CD4-positive, alpha-beta T cell (primary cell): ENCODE measurements around the gene CXorf38. TPM values are rescaled to one million over a fixed set of nuclear protein-coding genes. Genes with fewer than 3 reads are reported as not detected.

Experiments used
- ATAC-seq: fragments of 200-7000 bp; cut with Tn5 transposase; one replicate; pipeline ENCODE4 v1.10.0; 2022; ENCODE audit warnings: mild to moderate bottlenecking; ENCODE audit not compliant: poor library complexity
- CTCF ChIA-PET: fragments of 350-600 bp; sonication (Branson Sonifier 250); formaldehyde crosslinking; loops from one replicate; lab custom pipeline; 2021; ENCODE audit warnings: antibody characterized with exemption, inconsistent platforms; lab: Charles Lee
- POLR2A ChIA-PET: fragments of 350-600 bp; sonication (Branson Sonifier 250); formaldehyde crosslinking; loops from one replicate; lab custom pipeline; 2021; ENCODE audit warnings: antibody characterized with exemption, inconsistent platforms; lab: Charles Lee
- DNase-seq, 14 experiments: peaks; one replicate each; pipeline ENCODE4 v3.0.0-alpha.2; 2013 to 2020; ENCODE audit warnings: mixed read lengths in 2 of 14
- H3K27ac ChIP-seq, 2 donors: one replicate each; pipeline versions ENCODE4 v1.5.1 to v1.7.0; 2013; ENCODE audit warnings: low read length in 2 of 2, low read depth in 1 of 2, mild to moderate bottlenecking in 1 of 2
- H3K27me3 ChIP-seq, 2 experiments: 1 replicate in 1 of 2; 2 replicates in 1 of 2; pipeline versions ENCODE4 v1.6.1 to v1.7.0; 2013; ENCODE audit warnings: low read length in 2 of 2, control low read depth in 1 of 2, mild to moderate bottlenecking in 1 of 2, moderate library complexity in 1 of 2; ENCODE audit not compliant: insufficient read depth in 2 of 2, control insufficient read depth in 1 of 2
- H3K36me3 ChIP-seq: one replicate; pipeline ENCODE4 v1.6.1; 2013; ENCODE audit warnings: low read length, control low read depth; ENCODE audit not compliant: insufficient read depth
- H3K4me1 ChIP-seq: one replicate; pipeline ENCODE4 v1.6.1; 2013; ENCODE audit warnings: low read length, control low read depth; ENCODE audit not compliant: insufficient read depth
- H3K4me3 ChIP-seq: one replicate; pipeline ENCODE4 v1.5.1; 2013; ENCODE audit warnings: mild to moderate bottlenecking, low read length, moderate library complexity
- H3K9me3 ChIP-seq, 2 experiments: 1 replicate in 1 of 2; 2 replicates in 1 of 2; pipeline versions ENCODE4 v1.6.1 to v1.7.0; 2013; ENCODE audit warnings: low read length in 2 of 2, mild to moderate bottlenecking in 2 of 2, control low read depth in 1 of 2, moderate library complexity in 1 of 2; ENCODE audit not compliant: control insufficient read depth in 1 of 2, insufficient read depth in 1 of 2
- H3K27ac Mint-ChIP-seq: one replicate; pipeline ENCODE4 v1.8.0; 2020; ENCODE audit warnings: mixed read lengths
- H3K27me3 Mint-ChIP-seq: one replicate; pipeline ENCODE4 v1.8.0; 2021; ENCODE audit warnings: mixed read lengths
- H3K36me3 Mint-ChIP-seq: one replicate; pipeline ENCODE4 v1.8.0; 2021; ENCODE audit warnings: low read depth, mixed read lengths
- H3K4me1 Mint-ChIP-seq: one replicate; pipeline ENCODE4 v1.8.0; 2021; ENCODE audit warnings: low read depth, mixed read lengths
- H3K4me3 Mint-ChIP-seq: one replicate; pipeline ENCODE4 v1.8.0; 2020; ENCODE audit warnings: mild to moderate bottlenecking, mixed read lengths
- H3K9me3 Mint-ChIP-seq: one replicate; pipeline ENCODE4 v1.8.0; 2020; ENCODE audit warnings: mixed read lengths
- CTCF ChIP-seq: fragments of 200-600 bp; IDR thresholded peaks from one replicate; pipeline ENCODE4 v1.8.0; 2022; ENCODE audit warnings: antibody characterized with exemption, mild to moderate bottlenecking
- intact Hi-C, 2 experiments: fragments of 100-400 bp; cut with DNase I in 1 of 2; cut with micrococcal nuclease in 1 of 2; formaldehyde crosslinking; loops; one replicate each; pipeline versions ENCODE4 v1.15.1 to v1.9.0; 2023 to 2025; cut with DNase I, micrococcal nuclease
- total RNA-seq, 174 experiments: library from RNA in 2 of 174; stranded (reverse) in 2 of 174; gene quantifications; one replicate each; pipeline ENCODE4 v1.2.3 and lab custom pipeline; 2021 to 2026

The CXorf38 gene
- total RNA-seq, 2 experiments from 2014 or later, result 9.4 to 10.4 TPM

- peaks cover 10% of the 10 kb centered on the region for H3K36me3 Mint-ChIP-seq
- H3K9me3 Mint-ChIP-seq, result no peaks in the 10 kb centered on the region
- no peak for TF ChIP-seq CTCF
- H3K4me1 Mint-ChIP-seq, result no peaks in the 10 kb centered on the region
- no peaks in the 10 kb centered on the region for H3K27me3 ChIP-seq
- no peaks in the 10 kb centered on the region for H3K27me3 Mint-ChIP-seq
- POLR2A ChIA-PET, result no interaction called here
- ATAC-seq, result no peak
- intact Hi-C loops, result no loop called here
- DNase-seq, result no peak
- peaks cover 8% of the 10 kb centered on the region for H3K36me3 ChIP-seq
- no peak within 1 kb of the TSS for H3K4me3 ChIP-seq
- CTCF ChIA-PET, result no interaction called here
- no peak within 1 kb of the TSS for H3K4me3 Mint-ChIP-seq
- peaks cover 0 to 11% of the 10 kb centered on the region in 2 experiments for H3K9me3 ChIP-seq
- no peak within 1 kb of the TSS for H3K27ac Mint-ChIP-seq
- H3K27ac ChIP-seq, result no peak within 1 kb of the TSS
- H3K4me1 ChIP-seq, result no peaks in the 10 kb centered on the region
These were observed 24.2 kb downstream of the CXorf38 start, which contains the start of gene MPC1L for GRCh38 chrX:40623139-40623536. TSS of gene MPC1L (plus strand) at chrX:40623428. CDS start at chrX:40623566, 138 bp downstream.

GRCh38 chrX:40622479-40623138 lies 24.8 kb downstream of the CXorf38 start:
- Mint-ChIP-seq H3K9me3 (no peaks in the 10 kb centered on the region), H3K36me3 (peaks cover 5% of the 10 kb centered on the region), H3K4me1 (no peaks in the 10 kb centered on the region), H3K4me3 (no peak overlapping the region), H3K27me3 (no peaks in the 10 kb centered on the region), H3K27ac (no peak overlapping the region)
- POLR2A ChIA-PET, result no interaction called here
- Histone ChIP-seq H3K36me3 (peaks cover 5% of the 10 kb centered on the region), H3K4me1 (no peaks in the 10 kb centered on the region), H3K4me3 (no peak overlapping the region), H3K27me3 (no peaks in the 10 kb centered on the region), H3K27ac (no peak overlapping the region), H3K9me3 (peaks cover 0 to 11% of the 10 kb centered on the region in 2 experiments)
- CTCF ChIA-PET, result no interaction called here
- no peak for ATAC-seq
- no peak for DNase-seq
- no peak for TF ChIP-seq CTCF
- intact Hi-C loops, result no loop called here

GRCh38 chrX:40617566-40617965 lies 29.8 kb downstream of the CXorf38 start:
- Histone ChIP-seq H3K36me3 (no peaks in the 10 kb centered on the region), H3K27ac (no peak overlapping the region), H3K4me3 (no peak overlapping the region), H3K27me3 (no peaks in the 10 kb centered on the region), H3K4me1 (no peaks in the 10 kb centered on the region), H3K9me3 (no peaks in the 10 kb centered on the region)
- Mint-ChIP-seq H3K4me3 (no peak overlapping the region), H3K27me3 (no peaks in the 10 kb centered on the region), H3K27ac (no peak overlapping the region), H3K9me3 (no peaks in the 10 kb centered on the region), H3K36me3 (no peaks in the 10 kb centered on the region), H3K4me1 (no peaks in the 10 kb centered on the region)
- ChIA-PET CTCF (interaction anchor here (0.9 kb wide), 1 partner anchor 240 kb away, joined by 3 read pairs; no protein-coding TSS in a partner anchor), POLR2A (no interaction called here)
- ATAC-seq, result no peak
- intact Hi-C loops, result no loop called here
- no peak for DNase-seq
- no peak for TF ChIP-seq CTCF
